ENCODE measurements around the gene EVL. TPM values are rescaled to one million over a fixed set of nuclear protein-coding genes. Genes with fewer than 3 reads are reported as not detected.

Gene EVL
- total RNA-seq, 1 donor from 2014 or later: 285 TPM

Other genes with a start within 250 kb of the EVL start
- 0.09 and 0.35 TPM in 2 replicates for gene DEGS2, start 94.2 kb downstream of the EVL start, total RNA-seq
- 102 and 105 TPM in 2 replicates for gene YY1, start 173.7 kb downstream of the EVL start, total RNA-seq
- 16.4 and 17.0 TPM in 2 replicates for gene SLC25A29, start 241.0 kb downstream of the EVL start, total RNA-seq

Data from activated CD4-positive, alpha-beta T cell treated with anti-CD3 and anti-CD28 coated beads, Interleukin-2, amount 10 ng/mL, durations not matched to agents 24 days and 14 days (primary cell).